K562 treated with DMSO at 1 percent for 48 hours (cell line): ENCODE results near the gene OSTC. TPM values are rescaled to one million over a fixed set of nuclear protein-coding genes. Genes with fewer than 3 reads are reported as not detected.

Experiments
- total RNA-seq: library from RNA; unstranded; fragments of 300-600 nt; gene quantifications from 2 replicates; pipeline ENCODE4 v1.2.3, GENCODE V29; 2022; ENCODE audit warnings: low replicate concordance; ENCODE audit errors: extremely low read depth

OSTC gene
- total RNA-seq = not detected in 2 replicates

GRCh38 chr4:108650212-108651013, at the start of gene OSTC:
OSTC (plus strand) TSS chr4:108650599; CDS start chr4:108650656, 57 bp downstream.

DNA sequence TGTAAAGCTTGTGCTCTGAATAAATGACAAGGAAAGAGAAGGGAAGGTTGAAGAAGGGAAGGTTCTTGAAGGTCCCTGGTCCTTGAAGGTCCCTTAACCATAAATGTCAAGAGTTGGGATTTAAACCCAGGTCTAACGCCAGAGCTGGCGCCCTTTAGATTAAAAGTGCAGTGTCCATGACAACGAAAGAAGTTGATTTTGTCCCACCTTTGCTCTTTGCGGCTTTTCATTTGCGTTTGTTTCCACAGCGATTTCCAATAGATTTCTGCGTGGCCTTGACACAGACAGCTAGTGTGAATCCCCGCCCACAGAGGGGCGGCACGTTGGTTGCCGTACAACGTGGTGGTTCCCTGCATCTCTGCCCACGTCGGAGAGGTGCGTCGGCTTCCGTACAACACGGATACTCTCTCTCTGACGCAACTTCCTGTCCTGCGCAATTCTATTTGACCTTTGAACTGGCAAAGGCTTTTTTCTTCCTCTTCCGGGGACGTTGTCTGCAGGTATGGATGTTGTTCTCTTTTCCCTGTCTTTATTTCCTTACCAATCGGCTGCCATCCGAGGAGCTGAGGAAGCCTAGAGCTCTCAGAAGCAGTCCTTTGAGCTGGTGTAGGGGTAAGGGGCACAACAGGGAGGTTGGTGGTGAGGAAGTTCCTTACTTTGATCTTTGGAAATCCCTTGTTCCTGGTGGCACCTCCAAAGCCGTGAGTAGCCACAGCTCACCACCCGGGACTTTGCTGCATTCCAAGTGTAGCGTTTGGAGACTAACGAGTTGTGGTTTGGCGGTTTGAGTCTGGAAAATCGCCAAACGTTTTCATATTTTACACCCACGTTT, 30.1 kb upstream of the OSTC start, which contains the start of gene RPL34:
Gene RPL34, plus strand, starts transcription at position 476 of the 832 bp plus-strand sequence. CDS start 1,384 bp downstream, outside the sequence.

Other genes with a start within 250 kb of the OSTC start
- gene RPL34, start 30.0 kb upstream of the OSTC start, total RNA-seq = 4,890 TPM in 1 of 2 replicates, not detected in the other
- not detected in 2 replicates for gene ETNPPL, start 112.5 kb downstream of the OSTC start, total RNA-seq